ENCODE results near the gene MEGF8. TPM values are rescaled to one million over a fixed set of nuclear protein-coding genes. Genes with fewer than 3 reads are reported as not detected.

Gene MEGF8
- total and polyA plus RNA-seq, 2 donors (not counting 3 experiments of a cell fraction or from before 2014, with no cell fraction given): 20.6 to 39.6 TPM

GRCh38 chr19:42396381-42397262 lies 71.2 kb downstream of the MEGF8 start:
- Histone ChIP-seq H3K4me1 (ENCODE audit: control insufficient read depth, extremely low read depth, insufficient read depth, low read length) (peaks cover 17% of the 10 kb centered on the region), H3K9me1 (replicated peaks; ENCODE audit: control insufficient read depth, extremely low read depth, insufficient read depth, low read length) (no peaks in the 10 kb centered on the region), H2AFZ (ENCODE audit: low read depth, low read length) (peak overlapping the region; percentile 94), H3K27me3 (ENCODE audit: control insufficient read depth in 2 of 2, insufficient read depth in 2 of 2, low read length in 2 of 2) (no peaks in the 10 kb centered on the region), H3K4me3 (replicated peaks in 1 of 3; ENCODE audit: insufficient read depth in 1 of 3, low read depth in 1 of 3, low read length in 3 of 3) (peak overlapping the region; percentile 36 to 73 (median 49)), H3K9ac (replicated peaks; ENCODE audit: extremely low read depth, insufficient read depth, low read length) (peak overlapping the region; percentile 85), H3K36me3 (ENCODE audit: control insufficient read depth in 2 of 2, extremely low read depth in 1 of 2, insufficient read depth in 2 of 2, low read length in 2 of 2) (no peaks in the 10 kb centered on the region), H3K4me2 (ENCODE audit: insufficient read depth, low read length) (peak overlapping the region; percentile 80), H3K9me3 (replicated peaks; ENCODE audit: control insufficient read depth, insufficient read depth, low read length) (no peaks in the 10 kb centered on the region), H4K20me1 (replicated peaks; ENCODE audit: control insufficient read depth, extremely low read depth, insufficient read depth, low read length) (no peaks in the 10 kb centered on the region), H3K79me2 (ENCODE audit: control insufficient read depth, insufficient read depth, low read length) (peaks cover 6% of the 10 kb centered on the region), H3K27ac (ENCODE audit: insufficient read depth, low read depth, low read length) (peak overlapping the region; percentile 77)
- TSS peak; percentile 74 for BruUV-seq (replicated peaks)
- DNase-seq (ENCODE audit: low read depth, low spot score) (peak; percentile 100), FAIRE-seq (peak; percentile 100)
- intact Hi-C loops (cut with micrococcal nuclease) (loop anchor here (1.0 to 5.0 kb wide), 4 partner anchors 27 to 264 kb away; partner anchors contain the start of genes MEGF8 and POU2F2), dilution Hi-C loops (cut with MboI; ENCODE audit: extremely low pct_ligation_motif_present, low sequenced_read_pairs) (no loop called here)
- TF ChIP-seq JUN (IDR thresholded peaks at IDR 0.05; ENCODE audit: borderline replicate concordance, insufficient read depth, insufficient read length, low read depth) (peak; percentile 72), POLR2AphosphoS5 (IDR thresholded peaks at IDR 0.05; ENCODE audit: insufficient read depth, low read depth, low read length) (peak; percentile 88), FOS (IDR thresholded peaks at IDR 0.05; ENCODE audit: borderline replicate concordance, insufficient read depth, low read length) (no peak), POLR2A (IDR thresholded peaks at IDR 0.05; ENCODE audit: low read depth, low read length) (peak; percentile 87)
- CTCF ChIA-PET: interaction anchor here (1.0 to 1.7 kb wide), 9 partner anchors 9 to 288 kb away, joined by 3 to 8 read pairs (median 3); partner anchors contain the start of gene POU2F2
- POLR2A ChIA-PET: interaction anchor here (0.6 to 1.3 kb wide), 2 partner anchors 10 to 39 kb away, joined by 3 to 4 read pairs; no protein-coding TSS in a partner anchor

Data from endothelial cell of umbilical vein (primary cell).